Stimulated activated CD4-positive, alpha-beta T cell treated with anti-CD3 and anti-CD28 coated beads, TNF-alpha, amount 100 ng/mL, for 1 hour (primary cell): Measurements from ENCODE around the gene ADPRHL1.
"Not testable (repeated sequence)": the region's sequence is repeated elsewhere in the genome, so short reads cannot be mapped to it uniquely, and the experiment has no call there.

Experiments
- DNase-seq, 3 donors: peaks; one replicate each; pipeline ENCODE4 v3.0.0-alpha.2; 2020; ENCODE audit warnings: low read depth in 3 of 3, low spot score in 1 of 3

The ADPRHL1 gene

DNA sequence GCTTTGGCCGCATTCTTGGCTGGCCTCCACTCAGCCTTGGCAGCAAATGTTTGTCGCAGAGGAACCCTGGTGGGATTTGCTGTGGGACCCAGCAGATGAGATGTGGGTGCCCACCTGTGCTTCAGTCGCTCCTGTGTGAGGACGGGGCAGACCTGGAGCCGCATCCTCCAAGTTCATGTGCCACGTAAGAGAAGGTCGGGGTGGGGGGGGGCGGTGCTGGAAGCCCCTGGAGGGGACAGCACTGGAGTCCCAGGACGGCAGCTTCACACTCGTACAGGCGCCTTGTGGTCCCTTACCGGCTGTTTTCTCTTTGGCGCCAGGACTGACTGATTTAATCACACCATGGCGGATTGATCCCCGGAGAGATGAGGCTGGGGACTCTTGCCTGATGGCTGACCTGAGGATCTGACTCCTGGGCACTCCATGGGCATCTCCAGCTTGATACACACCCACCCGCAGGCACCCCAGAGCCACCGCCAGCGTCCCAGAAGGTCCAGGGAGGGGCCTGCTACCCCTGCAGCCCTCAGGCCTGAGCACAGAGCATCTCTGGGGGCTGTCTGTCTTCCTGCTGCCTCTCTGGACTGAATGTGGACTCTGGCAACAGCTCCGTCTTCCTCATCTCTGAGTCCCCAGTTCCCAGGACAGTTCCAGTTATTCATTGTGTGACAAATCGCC lies 79.3 kb downstream of the ADPRHL1 start:
- no peak for DNase-seq

DNA sequence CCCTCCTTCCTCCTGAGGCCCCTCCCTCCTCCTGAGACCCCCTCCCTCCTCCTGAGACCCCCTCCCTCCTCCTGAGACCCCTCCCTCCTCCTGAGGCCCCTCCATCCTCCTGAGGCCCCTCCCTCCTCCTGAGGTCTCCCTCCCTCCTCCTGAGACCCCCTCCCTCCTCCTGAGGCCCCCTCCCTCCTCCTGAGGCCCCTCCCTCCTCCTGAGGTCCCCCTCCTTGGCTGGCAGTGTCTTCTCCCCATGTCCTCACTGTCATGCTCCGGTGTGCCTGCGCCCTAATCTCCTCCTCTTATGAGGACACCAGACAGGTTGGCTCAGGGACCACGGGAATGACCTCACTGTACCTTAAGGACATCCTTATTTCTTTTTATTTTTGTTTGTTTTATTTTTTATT lies 81.6 kb downstream of the ADPRHL1 start:
- not testable (repeated sequence) for DNase-seq

DNA sequence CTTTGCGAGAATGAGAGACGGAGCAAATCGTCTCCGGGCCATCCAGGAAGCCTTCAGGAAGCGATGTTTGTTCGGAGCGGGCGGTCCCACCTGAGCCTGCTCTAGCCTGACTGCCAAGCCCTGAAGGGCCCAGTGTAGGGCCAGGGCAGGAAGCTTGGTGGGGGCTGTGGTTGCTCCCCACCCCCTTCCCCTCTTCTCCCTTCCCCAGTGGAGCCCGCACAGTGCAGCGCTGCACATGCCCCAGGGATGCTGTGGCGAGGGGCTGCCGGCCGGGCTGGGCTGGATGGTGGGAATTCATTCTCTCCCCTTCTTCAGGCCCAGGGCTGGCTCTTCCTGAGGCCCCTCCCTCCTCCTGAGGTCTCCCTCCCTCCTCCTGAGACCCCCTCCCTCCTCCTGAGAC lies 82.2 kb downstream of the ADPRHL1 start:
- no peak for DNase-seq

GRCh38 chr13:113369881-113370280 lies 83.4 kb downstream of the ADPRHL1 start:
- no peak for DNase-seq

DNA sequence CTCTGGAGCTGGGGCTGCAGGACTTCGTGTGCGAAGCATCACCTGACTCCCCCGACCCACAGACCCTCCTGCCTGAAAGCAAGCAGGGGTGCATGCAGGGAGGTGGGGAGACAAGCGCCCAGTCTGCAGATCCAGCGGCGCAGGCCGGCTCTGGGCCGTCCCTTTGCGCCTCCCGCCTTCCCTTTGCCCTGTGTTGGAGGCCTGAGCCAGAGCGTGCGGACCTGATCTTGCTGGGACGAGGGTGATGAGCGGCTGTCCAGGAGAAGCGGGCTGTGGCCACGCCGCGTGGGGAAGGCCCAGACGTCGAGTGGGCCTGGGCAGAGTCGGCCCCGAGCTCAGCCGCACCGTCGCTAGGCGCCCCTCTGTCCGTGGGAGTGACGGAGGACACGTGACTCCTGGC lies 84.1 kb downstream of the ADPRHL1 start:
- no peak for DNase-seq

GRCh38 chr13:113368353-113368752 lies 84.9 kb downstream of the ADPRHL1 start:
- DNase-seq, result not testable (repeated sequence)

- no peak for DNase-seq
Measured at GRCh38 chr13:113367771-113368170, 85.5 kb downstream of the ADPRHL1 start.

DNA sequence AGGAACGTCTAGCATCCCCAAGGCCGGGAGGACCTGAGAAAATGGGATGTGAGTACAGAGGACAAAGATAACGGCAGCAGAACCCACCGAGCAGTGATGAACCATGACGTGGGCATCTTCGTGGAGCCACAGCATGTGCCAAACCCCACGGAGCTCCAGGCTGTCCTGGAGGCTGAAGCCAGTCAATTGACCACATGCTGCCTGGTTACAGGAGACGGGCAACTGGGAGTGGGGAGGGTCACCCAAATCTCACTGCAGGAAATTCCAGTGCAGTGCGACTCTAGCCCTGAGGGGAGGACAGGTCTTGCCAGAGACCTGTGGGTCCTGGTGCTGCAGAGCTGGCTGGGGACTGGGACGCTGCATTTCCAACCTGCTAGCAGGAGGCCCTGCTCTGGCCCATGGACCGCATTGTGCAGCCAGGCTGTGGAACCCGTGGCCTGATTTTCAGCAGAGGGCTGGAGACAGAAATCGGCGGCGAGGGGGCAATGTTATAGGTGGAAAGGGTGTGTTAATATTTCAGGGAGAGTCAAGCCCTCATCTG lies 86.2 kb downstream of the ADPRHL1 start:
- no peak for DNase-seq

GRCh38 chr13:113365971-113366588 lies 87.2 kb downstream of the ADPRHL1 start:
- DNase-seq, result no peak

GRCh38 chr13:113365583-113365970 lies 87.7 kb downstream of the ADPRHL1 start:
- DNase-seq, result no peak

GRCh38 chr13:113364901-113365582 lies 88.2 kb downstream of the ADPRHL1 start:
- no peak for DNase-seq

GRCh38 chr13:113364311-113364889 lies 88.9 kb downstream of the ADPRHL1 start:
- DNase-seq, result no peak

DNA sequence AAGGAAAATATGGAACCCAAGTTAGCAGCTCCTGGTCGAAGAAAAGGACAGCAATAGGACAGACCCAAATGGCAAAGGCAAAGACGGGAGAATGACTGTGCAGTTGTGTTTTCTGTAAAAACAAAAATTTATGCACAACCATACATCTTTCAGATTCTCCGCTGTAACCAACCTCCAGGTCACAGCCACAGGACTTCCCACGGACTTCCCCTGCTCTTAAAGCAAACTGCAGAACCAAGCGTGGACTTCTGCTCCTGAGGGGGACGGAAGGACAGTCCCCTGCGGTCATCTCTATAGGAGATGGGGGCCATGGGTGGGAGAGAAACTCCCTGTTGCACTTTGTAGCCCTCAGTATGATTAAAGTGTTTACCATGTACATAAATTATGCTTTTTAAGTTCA lies 91.9 kb downstream of the ADPRHL1 start:
- no peak for DNase-seq

DNA sequence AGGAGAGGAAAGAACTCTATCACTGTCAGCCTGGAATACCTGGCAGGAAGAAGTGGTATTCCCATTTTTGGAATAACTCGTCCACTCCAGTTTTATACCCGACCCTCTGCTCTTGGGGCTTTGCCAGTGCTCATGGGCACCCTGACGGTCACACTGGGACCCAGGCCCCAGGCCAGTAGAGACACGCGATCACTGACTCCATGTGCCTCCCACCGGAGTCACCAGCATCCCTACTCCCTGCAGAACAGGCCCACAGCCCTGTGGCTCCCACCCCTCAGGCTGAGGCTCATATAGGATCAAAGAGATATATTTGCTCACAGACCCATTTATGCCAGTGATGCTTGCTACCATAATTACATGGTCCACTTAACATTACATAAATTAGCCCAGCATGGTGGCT lies 92.8 kb downstream of the ADPRHL1 start:
- DNase-seq, result no peak

DNA sequence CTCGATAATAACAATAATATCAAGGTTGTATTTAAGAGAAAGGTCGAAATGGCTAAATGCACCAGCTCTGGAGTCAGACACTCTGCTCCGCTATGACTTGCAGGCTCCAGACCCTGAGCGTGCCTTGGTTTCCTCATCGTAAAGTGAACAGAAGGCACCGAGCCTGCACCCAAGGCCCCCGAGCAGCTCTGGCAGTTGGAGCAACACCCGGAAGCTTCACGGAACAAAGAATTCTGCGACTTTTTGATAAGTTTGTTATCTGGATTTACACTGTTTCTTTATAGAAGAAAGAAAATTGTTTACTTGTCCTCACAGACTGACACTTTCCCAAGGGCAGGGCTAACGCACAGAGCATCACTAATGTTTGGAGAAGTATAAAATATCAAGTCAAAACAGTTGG lies 93.7 kb downstream of the ADPRHL1 start:
- DNase-seq, result no peak

GRCh38 chr13:113358653-113359190 lies 94.6 kb downstream of the ADPRHL1 start:
- no peak for DNase-seq

DNA sequence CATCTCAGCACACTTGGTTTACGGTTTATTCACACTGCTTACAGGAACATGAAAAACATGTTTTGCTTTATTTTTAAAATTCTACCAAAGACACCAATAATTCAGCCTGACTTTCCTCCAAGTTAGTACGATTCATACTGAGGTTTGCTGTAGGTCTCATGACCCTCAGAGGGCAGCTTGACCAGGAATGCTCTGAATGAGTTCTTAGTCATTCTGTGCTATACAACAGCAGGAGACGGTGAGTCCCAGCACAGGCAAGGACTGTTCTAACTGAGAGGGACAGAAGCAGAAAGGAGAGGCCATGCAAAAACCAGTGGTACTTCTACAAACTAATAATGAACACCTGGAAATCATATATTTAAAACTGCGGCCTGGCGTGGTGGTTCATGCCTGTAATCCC lies 95.8 kb downstream of the ADPRHL1 start:
- no peak for DNase-seq

DNA sequence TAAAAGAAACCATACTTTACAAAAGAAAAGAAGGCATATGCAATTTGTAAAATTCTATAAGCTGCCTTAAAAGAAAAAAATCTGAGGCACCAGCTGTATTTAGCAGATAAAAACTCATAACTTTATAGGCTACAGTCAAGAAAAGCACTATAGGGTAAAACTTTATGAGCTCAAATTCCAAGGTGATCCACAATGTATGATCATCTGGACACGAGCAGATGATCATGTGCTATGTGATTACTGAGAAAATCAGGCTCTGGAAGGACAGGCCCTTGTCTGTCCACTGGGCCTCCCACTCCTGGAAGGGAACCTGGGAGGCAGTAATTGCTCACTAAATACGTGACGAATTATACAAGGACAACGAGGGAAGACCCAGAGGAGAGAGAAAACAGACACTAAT lies 96.7 kb downstream of the ADPRHL1 start:
- no peak for DNase-seq

GRCh38 chr13:113355621-113356020 lies 97.7 kb downstream of the ADPRHL1 start:
- DNase-seq, result no peak

GRCh38 chr13:113354831-113355610 lies 98.3 kb downstream of the ADPRHL1 start:
- DNase-seq, result no peak

GRCh38 chr13:113353254-113353653 lies 100.0 kb downstream of the ADPRHL1 start:
- DNase-seq, result no peak
